Muscle of leg (tissue), 11 donors: ENCODE data around the gene NEK2. TPM values are rescaled to one million over a fixed set of nuclear protein-coding genes. Genes with fewer than 3 reads are reported as not detected.
"Not testable (repeated sequence)": the region's sequence is repeated elsewhere in the genome, so short reads cannot be mapped to it uniquely, and the experiment has no call there.

Experiments used
- DNase-seq: peaks from one replicate; pipeline ENCODE4 v3.0.0; 2013
- H3K27ac ChIP-seq: one replicate; pipeline ENCODE4 v1.5.1; 2013; ENCODE audit warnings: mild to moderate bottlenecking, low read length, control low read depth
- H3K27me3 ChIP-seq: one replicate; pipeline ENCODE4 v1.6.1; 2013; ENCODE audit warnings: low read length; ENCODE audit not compliant: control insufficient read depth, insufficient read depth
- H3K36me3 ChIP-seq: one replicate; pipeline ENCODE4 v1.6.1; 2013; ENCODE audit warnings: low read length; ENCODE audit not compliant: control insufficient read depth, insufficient read depth
- H3K4me1 ChIP-seq: one replicate; pipeline ENCODE4 v1.6.1; 2013; ENCODE audit warnings: low read length; ENCODE audit not compliant: control insufficient read depth, insufficient read depth
- H3K4me3 ChIP-seq: one replicate; pipeline ENCODE4 v1.5.1; 2013; ENCODE audit warnings: low read length, control low read depth
- H3K9me3 ChIP-seq: replicated peaks from 2 replicates; pipeline ENCODE4 v1.6.1; 2013; ENCODE audit warnings: low read depth, low read length; ENCODE audit not compliant: control insufficient read depth
- WGBS: methylation state at CpG from one replicate; pipeline ENCODE4 v1.1.5; 2013; ENCODE audit warnings: missing lambda C conversion rate; ENCODE audit not compliant: insufficient coverage; 5-methylcytosine and 5-hydroxymethylcytosine counted together
- polyA plus RNA-seq, 8 donors: library from polyadenylated mRNA; unstranded; fragments of 120-200 nt; gene quantifications; one replicate each; pipeline versions ENCODE4 v1.2.1 to v1.2.3, GENCODE V29; 2013; ENCODE audit warnings: inconsistent platforms in 1 of 8, low replicate concordance in 1 of 8; ENCODE audit not compliant: insufficient read length in 8 of 8, insufficient read depth in 1 of 8
- total RNA-seq: library from RNA; stranded (reverse); fragments of 120-200 nt; gene quantifications from one replicate; pipeline ENCODE4 v1.2.4, GENCODE V29; 2013

The NEK2 gene
- total and polyA plus RNA-seq, 9 donors, result 6.0 to 11.5 (median 8.4) TPM

GRCh38 chr1:211641942-211642341 lies 33.5 kb downstream of the NEK2 start:
- no CpG with 5 or more reads among the region's 2 CpGs for WGBS
- H3K36me3 ChIP-seq, result no peaks in the 10 kb centered on the region
- no peak overlapping the region for H3K27ac ChIP-seq
- no peak overlapping the region for H3K4me3 ChIP-seq
- no peaks in the 10 kb centered on the region for H3K9me3 ChIP-seq
- H3K27me3 ChIP-seq, result no peaks in the 10 kb centered on the region
- peaks cover 9% of the 10 kb centered on the region for H3K4me1 ChIP-seq
- DNase-seq, result no peak

GRCh38 chr1:211641044-211641800 lies 34.2 kb downstream of the NEK2 start:
- no peaks in the 10 kb centered on the region for H3K27me3 ChIP-seq
- H3K4me3 ChIP-seq, result no peak overlapping the region
- peaks cover 9% of the 10 kb centered on the region for H3K4me1 ChIP-seq
- DNase-seq, result no peak
- no peak overlapping the region for H3K27ac ChIP-seq
- H3K9me3 ChIP-seq, result no peaks in the 10 kb centered on the region
- H3K36me3 ChIP-seq, result no peaks in the 10 kb centered on the region
- WGBS, result 60% methylated on average over 1 of the region's 11 CpGs

DNA sequence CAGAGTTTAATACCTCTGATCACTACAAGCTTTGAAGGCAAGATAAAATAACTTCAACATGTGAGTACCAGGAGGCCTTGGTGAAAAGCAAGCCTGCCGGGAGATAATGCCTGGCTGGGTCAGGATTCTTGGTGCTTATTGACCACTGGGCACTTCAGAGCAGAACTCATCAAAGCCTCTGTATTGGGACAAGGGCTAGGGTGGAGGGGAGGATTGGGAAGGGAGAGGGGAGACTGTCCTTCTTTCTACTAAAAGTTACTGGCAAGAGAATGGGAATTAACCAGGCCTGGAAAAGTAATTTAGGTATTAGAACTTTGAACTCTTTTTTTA lies 35.2 kb downstream of the NEK2 start:
- WGBS, result 86% methylated on average over 1 of the region's 1 CpG
- H3K4me3 ChIP-seq, result no peak overlapping the region

DNA sequence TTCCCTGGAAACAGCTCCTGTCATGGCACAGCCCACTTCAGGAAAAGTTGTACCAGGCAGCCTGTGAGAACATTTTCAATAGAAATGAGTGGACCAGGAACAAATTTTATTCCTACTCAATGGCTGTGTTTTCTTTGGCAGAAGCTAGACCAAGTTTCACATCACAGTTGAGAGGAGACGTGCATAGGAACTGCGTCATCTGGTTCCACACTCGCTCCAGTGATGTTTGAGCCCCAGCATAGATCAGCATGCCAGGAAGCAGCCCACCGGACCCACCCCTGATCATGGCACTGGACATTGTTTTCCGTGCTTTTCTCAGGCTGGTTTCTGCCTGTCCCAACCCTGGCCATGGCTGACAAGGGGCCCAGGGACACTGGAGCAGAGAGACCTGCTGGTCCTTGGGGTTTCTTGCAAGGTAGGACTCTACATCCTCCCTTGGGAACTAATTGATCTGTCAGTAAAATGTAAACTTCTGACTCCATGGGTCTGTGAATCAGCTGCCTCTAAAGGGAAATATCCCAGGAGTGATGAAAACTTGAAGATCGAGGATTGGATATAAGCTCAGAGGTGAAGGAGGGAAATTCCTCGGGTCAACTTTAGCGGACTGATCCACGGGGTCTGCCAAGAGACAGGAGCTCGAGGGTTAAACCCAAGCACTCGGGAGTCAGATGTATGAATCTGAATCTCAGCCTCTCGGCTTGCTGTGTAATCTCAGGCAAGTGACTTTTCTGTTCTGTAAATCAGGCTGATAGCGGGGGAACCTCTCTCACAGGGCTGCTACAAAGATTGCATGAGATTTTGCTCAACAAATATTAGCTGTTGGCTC lies 35.7 kb downstream of the NEK2 start:
- no peak for DNase-seq
- Histone ChIP-seq H3K27me3 (no peaks in the 10 kb centered on the region), H3K4me3 (no peak overlapping the region), H3K36me3 (no peaks in the 10 kb centered on the region), H3K9me3 (no peaks in the 10 kb centered on the region), H3K4me1 (peaks cover 9% of the 10 kb centered on the region), H3K27ac (no peak overlapping the region)
- 36% methylated on average over 13 of the region's 13 CpGs for WGBS

More for the DNA sequence above, 35.2 kb downstream of the NEK2 start:
- Histone ChIP-seq H3K9me3 (no peaks in the 10 kb centered on the region), H3K36me3 (no peaks in the 10 kb centered on the region), H3K4me1 (peaks cover 9% of the 10 kb centered on the region), H3K27me3 (no peaks in the 10 kb centered on the region), H3K27ac (no peak overlapping the region)
- DNase-seq, result no peak

- Histone ChIP-seq H3K27me3 (no peaks in the 10 kb centered on the region), H3K27ac (no peak overlapping the region), H3K4me3 (no peak overlapping the region), H3K36me3 (no peaks in the 10 kb centered on the region), H3K9me3 (no peaks in the 10 kb centered on the region), H3K4me1 (peaks cover 6% of the 10 kb centered on the region)
- 100% methylated on average over 2 of the region's 5 CpGs for WGBS
- no peak for DNase-seq
Observed at GRCh38 chr1:211638689-211639101, 36.7 kb downstream of the NEK2 start.

DNA sequence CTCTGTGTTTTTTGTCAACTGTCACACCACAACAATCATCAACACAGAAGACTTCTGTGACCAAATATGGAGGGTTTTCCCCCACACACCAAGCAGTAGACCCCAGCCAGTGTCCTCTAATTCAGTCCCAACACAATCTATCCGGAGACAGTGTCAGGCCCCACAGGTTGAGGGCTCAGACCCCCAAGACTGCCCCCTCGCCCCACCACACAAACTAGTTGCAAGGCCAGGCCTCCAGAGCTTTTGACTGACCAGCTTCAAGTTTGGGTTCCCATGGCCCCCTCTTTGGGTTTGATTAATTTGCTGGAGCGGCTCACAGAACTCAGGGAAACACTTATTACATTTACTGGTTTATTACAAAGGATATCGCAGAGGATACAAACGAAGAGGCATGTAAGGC lies 37.2 kb downstream of the NEK2 start:
- Histone ChIP-seq H3K9me3 (no peaks in the 10 kb centered on the region), H3K4me1 (peaks cover 5% of the 10 kb centered on the region), H3K4me3 (no peak overlapping the region), H3K36me3 (no peaks in the 10 kb centered on the region), H3K27me3 (no peaks in the 10 kb centered on the region), H3K27ac (no peak overlapping the region)
- WGBS, result no CpG with 5 or more reads among the region's 5 CpGs
- DNase-seq, result no peak

DNA sequence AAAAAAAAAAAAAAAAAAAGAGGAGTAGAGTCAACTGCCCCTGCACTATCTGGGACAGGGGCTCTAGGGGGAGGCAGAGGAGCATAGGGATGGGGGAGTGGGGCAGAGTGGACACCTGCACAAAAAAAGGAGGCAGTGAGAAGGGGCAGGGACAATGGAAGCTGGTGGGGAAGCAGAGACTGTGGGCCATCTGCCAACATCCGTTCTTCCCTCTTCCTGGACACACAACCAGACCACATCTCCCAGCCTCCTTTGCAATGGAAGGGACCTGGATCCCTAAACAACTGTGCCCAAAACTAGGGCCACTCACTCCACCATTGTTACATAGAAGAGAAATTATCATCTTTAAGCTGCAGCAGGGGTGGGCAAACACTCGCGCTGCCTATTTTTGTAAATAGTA lies 38.4 kb downstream of the NEK2 start:
- no peaks in the 10 kb centered on the region for H3K27me3 ChIP-seq
- no CpG with 5 or more reads among the region's 3 CpGs for WGBS

GRCh38 chr1:211636575-211637029 lies 38.8 kb downstream of the NEK2 start:
- not testable (repeated sequence) for DNase-seq, H3K27ac ChIP-seq, H3K9me3 ChIP-seq, H3K36me3 ChIP-seq, H3K4me3 ChIP-seq, H3K27me3 ChIP-seq
- 100% methylated on average over 1 of the region's 9 CpGs for WGBS
- H3K4me1 ChIP-seq, result peaks cover 15% of the 10 kb centered on the region

More for the DNA sequence above, 38.4 kb downstream of the NEK2 start:
- no peak for DNase-seq
- no peak overlapping the region for H3K4me3 ChIP-seq
- no peaks in the 10 kb centered on the region for H3K36me3 ChIP-seq
- H3K27ac ChIP-seq, result no peak overlapping the region
- H3K4me1 ChIP-seq, result peaks cover 13% of the 10 kb centered on the region
- H3K9me3 ChIP-seq, result no peaks in the 10 kb centered on the region

DNA sequence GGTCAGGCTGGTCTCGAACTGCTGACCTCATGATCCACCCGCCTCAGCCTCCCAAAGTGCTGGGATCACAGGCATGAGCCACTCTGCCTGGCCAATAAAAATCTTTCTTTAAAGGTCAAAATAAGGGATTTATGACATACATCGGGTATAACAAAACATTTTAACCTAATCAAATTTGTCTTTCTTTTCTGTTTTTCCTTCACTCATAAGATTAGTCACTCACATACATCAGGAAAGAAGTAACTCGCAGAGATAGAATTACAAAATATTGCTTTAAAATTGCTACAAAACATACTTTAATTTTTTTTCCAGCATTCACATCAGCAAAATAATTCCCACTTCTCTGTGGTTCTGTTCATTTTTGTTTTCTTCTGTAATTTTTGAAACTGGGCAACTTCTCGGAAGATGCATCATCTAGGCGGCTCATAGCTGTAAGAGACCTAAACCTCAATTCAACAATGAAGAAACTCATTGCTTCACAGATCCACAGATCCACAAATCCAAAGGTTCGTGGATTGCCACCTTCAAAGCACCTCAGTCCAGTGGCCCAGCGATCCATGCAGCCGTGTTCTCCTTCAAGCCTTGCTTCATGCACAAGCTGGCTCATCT lies 39.7 kb downstream of the NEK2 start:
- 90% methylated on average over 2 of the region's 9 CpGs for WGBS
- H3K9me3 ChIP-seq, result no peaks in the 10 kb centered on the region
- DNase-seq, result no peak

GRCh38 chr1:211634931-211635330 lies 40.5 kb downstream of the NEK2 start:
- Histone ChIP-seq H3K4me3 (no peak overlapping the region), H3K27ac (no peak overlapping the region), H3K9me3 (no peaks in the 10 kb centered on the region), H3K27me3 (no peaks in the 10 kb centered on the region), H3K4me1 (peaks cover 27% of the 10 kb centered on the region), H3K36me3 (no peaks in the 10 kb centered on the region)
- 80% methylated on average over 1 of the region's 4 CpGs for WGBS
- DNase-seq, result no peak

More for the DNA sequence above, 39.7 kb downstream of the NEK2 start:
- peaks cover 23% of the 10 kb centered on the region for H3K4me1 ChIP-seq
- H3K4me3 ChIP-seq, result no peak overlapping the region
- H3K36me3 ChIP-seq, result no peaks in the 10 kb centered on the region
- H3K27me3 ChIP-seq, result no peaks in the 10 kb centered on the region
- H3K27ac ChIP-seq, result no peak overlapping the region
